Progenitor cell of endocrine pancreas (in vitro differentiated cells): ENCODE results near the gene RHOT2. TPM values are rescaled to one million over a fixed set of nuclear protein-coding genes. Genes with fewer than 3 reads are reported as not detected.

Source experiments
- DNase-seq: peaks from one replicate; pipeline ENCODE4 v3.0.0; 2021; ENCODE audit warnings: low spot score; ENCODE audit not compliant: unreplicated experiment
- H3K27ac Mint-ChIP-seq: 2 replicates; pipeline ENCODE4 v1.8.0; 2021; ENCODE audit warnings: mild to moderate bottlenecking, moderate library complexity, mixed read lengths
- H3K27me3 Mint-ChIP-seq: 2 replicates; pipeline ENCODE4 v1.8.0; 2021; ENCODE audit warnings: mixed read lengths
- H3K36me3 Mint-ChIP-seq: 2 replicates; pipeline ENCODE4 v1.8.0; 2022; ENCODE audit warnings: mixed read lengths; ENCODE audit not compliant: insufficient read depth
- H3K4me1 Mint-ChIP-seq: 2 replicates; pipeline ENCODE4 v1.8.0; 2021; ENCODE audit warnings: low read depth, mixed read lengths
- H3K4me3 Mint-ChIP-seq: 2 replicates; pipeline ENCODE4 v1.8.0; 2021; ENCODE audit warnings: low read depth, mild to moderate bottlenecking, moderate library complexity, mixed read lengths
- H3K9me3 Mint-ChIP-seq: 2 replicates; pipeline ENCODE4 v1.8.0; 2021; ENCODE audit warnings: low read depth, mixed read lengths
- total RNA-seq: library from RNA; stranded (reverse); gene quantifications from 2 replicates; pipeline ENCODE4 v1.2.1, GENCODE V29; 2021
- TF ChIP-seq, protein P1 (sequence below): fragments of 200-600 bp; sonication (generic); IDR thresholded peaks from one replicate; pipeline ENCODE4 v1.5.0; 2021; ENCODE audit warnings: antibody characterized with exemption, mild to moderate bottlenecking; ENCODE audit not compliant: unreplicated experiment

Gene RHOT2
- total RNA-seq, 1 donor from 2014 or later: 153 TPM

DNA sequence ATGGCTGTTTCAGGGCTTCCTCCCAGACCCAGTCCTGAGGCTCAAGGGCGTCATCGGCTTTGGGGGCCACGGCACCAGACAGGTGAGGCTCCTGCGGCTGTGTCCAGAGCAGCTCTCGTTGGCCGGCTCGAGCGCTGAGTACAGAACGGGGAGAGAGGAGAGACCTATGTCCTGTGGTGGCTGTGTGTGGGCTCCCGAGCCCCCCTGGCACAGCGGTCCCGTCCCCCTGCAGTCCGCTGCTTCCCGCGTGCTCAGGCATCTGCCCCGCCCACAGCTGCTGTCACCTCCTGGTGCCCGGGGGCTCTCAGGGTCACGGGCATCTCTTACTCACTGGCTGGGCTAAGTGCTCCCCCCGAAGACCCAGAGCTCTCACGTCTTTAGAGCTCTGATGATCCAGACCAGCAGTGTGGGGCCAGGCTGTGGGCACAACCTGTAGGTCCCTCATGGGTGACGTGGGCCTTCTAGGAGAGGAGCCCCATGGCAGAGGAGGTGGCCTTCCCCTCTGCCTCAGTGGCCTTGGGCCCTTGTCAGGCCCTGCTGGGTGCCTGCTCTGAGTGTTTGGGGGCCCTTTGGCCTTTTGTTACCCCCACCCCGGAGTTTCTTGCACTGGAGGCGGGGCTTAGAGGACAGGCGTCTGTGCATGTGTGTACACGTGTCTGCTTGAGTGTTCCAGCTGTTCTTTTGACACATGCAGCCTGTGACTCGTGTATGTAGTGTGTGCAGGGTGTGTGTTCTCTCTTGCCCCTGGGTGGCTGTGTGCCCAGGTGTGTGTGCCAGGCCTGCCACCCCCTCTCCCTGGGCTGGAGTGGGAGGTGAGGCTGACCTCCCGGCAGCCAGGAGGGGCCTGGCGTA, 15.3 kb upstream of the RHOT2 start:
- Mint-ChIP-seq H3K27me3 (no peaks in the 10 kb centered on the region), H3K4me1 (peaks cover 1% of the 10 kb centered on the region), H3K36me3 (no peaks in the 10 kb centered on the region), H3K27ac (no peak overlapping the region), H3K4me3 (no peak overlapping the region), H3K9me3 (no peaks in the 10 kb centered on the region)
- DNase-seq: no peak
- TF ChIP-seq, protein P1, sequence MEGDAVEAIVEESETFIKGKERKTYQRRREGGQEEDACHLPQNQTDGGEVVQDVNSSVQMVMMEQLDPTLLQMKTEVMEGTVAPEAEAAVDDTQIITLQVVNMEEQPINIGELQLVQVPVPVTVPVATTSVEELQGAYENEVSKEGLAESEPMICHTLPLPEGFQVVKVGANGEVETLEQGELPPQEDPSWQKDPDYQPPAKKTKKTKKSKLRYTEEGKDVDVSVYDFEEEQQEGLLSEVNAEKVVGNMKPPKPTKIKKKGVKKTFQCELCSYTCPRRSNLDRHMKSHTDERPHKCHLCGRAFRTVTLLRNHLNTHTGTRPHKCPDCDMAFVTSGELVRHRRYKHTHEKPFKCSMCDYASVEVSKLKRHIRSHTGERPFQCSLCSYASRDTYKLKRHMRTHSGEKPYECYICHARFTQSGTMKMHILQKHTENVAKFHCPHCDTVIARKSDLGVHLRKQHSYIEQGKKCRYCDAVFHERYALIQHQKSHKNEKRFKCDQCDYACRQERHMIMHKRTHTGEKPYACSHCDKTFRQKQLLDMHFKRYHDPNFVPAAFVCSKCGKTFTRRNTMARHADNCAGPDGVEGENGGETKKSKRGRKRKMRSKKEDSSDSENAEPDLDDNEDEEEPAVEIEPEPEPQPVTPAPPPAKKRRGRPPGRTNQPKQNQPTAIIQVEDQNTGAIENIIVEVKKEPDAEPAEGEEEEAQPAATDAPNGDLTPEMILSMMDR: no peak

- no peaks in the 10 kb centered on the region for H3K27me3 Mint-ChIP-seq
- H3K4me1 Mint-ChIP-seq: peaks cover 1% of the 10 kb centered on the region
- no peaks in the 10 kb centered on the region for H3K36me3 Mint-ChIP-seq
- no peak overlapping the region for H3K4me3 Mint-ChIP-seq
- no peak overlapping the region for H3K27ac Mint-ChIP-seq
- H3K9me3 Mint-ChIP-seq: no peaks in the 10 kb centered on the region
- TF ChIP-seq, protein P1: no peak
- no peak for DNase-seq
Measured at GRCh38 chr16:654034-654433, 13.9 kb upstream of the RHOT2 start.

- Mint-ChIP-seq H3K4me1 (no peaks in the 10 kb centered on the region), H3K4me3 (no peak overlapping the region), H3K27ac (no peak overlapping the region), H3K36me3 (peaks cover under 1% of the 10 kb centered on the region), H3K27me3 (no peaks in the 10 kb centered on the region), H3K9me3 (no peaks in the 10 kb centered on the region)
- TF ChIP-seq, protein P1: no peak
- DNase-seq: no peak
Measured at GRCh38 chr16:657487-657886, 10.4 kb upstream of the RHOT2 start.

GRCh38 chr16:658679-659571, 9.0 kb upstream of the RHOT2 start:
- H3K4me1 Mint-ChIP-seq: no peaks in the 10 kb centered on the region
- no peaks in the 10 kb centered on the region for H3K27me3 Mint-ChIP-seq
- no peak for DNase-seq
- TF ChIP-seq, protein P1: no peak
- H3K4me3 Mint-ChIP-seq: no peak overlapping the region
- no peaks in the 10 kb centered on the region for H3K9me3 Mint-ChIP-seq
- H3K27ac Mint-ChIP-seq: no peak overlapping the region
- peaks cover 1% of the 10 kb centered on the region for H3K36me3 Mint-ChIP-seq

- no peaks in the 10 kb centered on the region for H3K4me1 Mint-ChIP-seq
Measured at GRCh38 chr16:659618-660017, 8.3 kb upstream of the RHOT2 start.

More at GRCh38 chr16:659618-660017, 8.3 kb upstream of the RHOT2 start:
- H3K36me3 Mint-ChIP-seq: peaks cover 1% of the 10 kb centered on the region
- H3K27me3 Mint-ChIP-seq: no peaks in the 10 kb centered on the region
- TF ChIP-seq, protein P1: no peak
- no peak overlapping the region for H3K27ac Mint-ChIP-seq
- H3K9me3 Mint-ChIP-seq: no peaks in the 10 kb centered on the region
- no peak for DNase-seq
- no peak overlapping the region for H3K4me3 Mint-ChIP-seq
